Keratinocyte (primary cell): ENCODE measurements around the gene CKAP2. TPM values are rescaled to one million over a fixed set of nuclear protein-coding genes. Genes with fewer than 3 reads are reported as not detected.
"Not testable (repeated sequence)": the region's sequence is repeated elsewhere in the genome, so short reads cannot be mapped to it uniquely, and the experiment has no call there.

Source experiments
- DNase-seq: peaks from one replicate; pipeline ENCODE4 v3.0.0-alpha.2; 2011; ENCODE audit warnings: low read depth, missing footprints, low spot score
- FAIRE-seq: peaks from 2 replicates; lab custom pipeline; 2011; peaks lifted over from hg19 to GRCh38; lab: Jason Lieb, UNC
- H2AFZ ChIP-seq: 2 replicates; pipeline ENCODE4 v1.6.0; 2012; ENCODE audit warnings: low read length, control low read depth, inconsistent platforms; ENCODE audit not compliant: control insufficient read depth
- H3K27ac ChIP-seq: 2 replicates; pipeline ENCODE4 v1.5.1; 2011; ENCODE audit warnings: low read length; ENCODE audit not compliant: control insufficient read depth, insufficient read depth
- H3K27me3 ChIP-seq: 3 replicates; pipeline ENCODE4 v1.6.0; 2011; ENCODE audit warnings: low read length; ENCODE audit not compliant: control insufficient read depth, insufficient read depth; ENCODE audit errors: extremely low read depth
- H3K36me3 ChIP-seq, 2 experiments: 2 replicates in 1 of 2; 3 replicates in 1 of 2; pipeline ENCODE4 v1.5.1; 2011; ENCODE audit warnings: low read length in 2 of 2, mild to moderate bottlenecking in 1 of 2; ENCODE audit not compliant: control insufficient read depth in 2 of 2, insufficient read depth in 2 of 2; ENCODE audit errors: extremely low read depth in 1 of 2
- H3K4me1 ChIP-seq: 3 replicates; pipeline ENCODE4 v1.5.1; 2011; ENCODE audit warnings: low read length; ENCODE audit not compliant: control insufficient read depth, insufficient read depth; ENCODE audit errors: extremely low read depth
- H3K4me2 ChIP-seq: 3 replicates; pipeline ENCODE4 v1.6.0; 2011; ENCODE audit warnings: low read depth, low read length; ENCODE audit not compliant: control insufficient read depth, insufficient read depth; ENCODE audit errors: extremely low read depth
- H3K4me3 ChIP-seq, 3 experiments: fragments of 200-600 bp in 1 of 3; sonication (generic) in 1 of 3; 2 replicates in 2 of 3; 3 replicates in 1 of 3; pipeline ENCODE4 v1.5.1; 2011 to 2016; ENCODE audit warnings: low read length in 3 of 3, mild to moderate bottlenecking in 3 of 3, control low read depth in 2 of 3, inconsistent platforms in 1 of 3, low read depth in 1 of 3, mixed read lengths in 1 of 3, mixed run types in 1 of 3, moderate library complexity in 1 of 3; ENCODE audit not compliant: control insufficient read depth in 2 of 3, insufficient read depth in 2 of 3; ENCODE audit errors: extremely low read depth in 1 of 3
- H3K79me2 ChIP-seq: 2 replicates; pipeline ENCODE4 v1.6.0; 2012; ENCODE audit warnings: low read length; ENCODE audit not compliant: control insufficient read depth, insufficient read depth
- H3K9ac ChIP-seq: 3 replicates; pipeline ENCODE4 v1.6.0; 2011; ENCODE audit warnings: low read length; ENCODE audit not compliant: control insufficient read depth, insufficient read depth; ENCODE audit errors: extremely low read depth
- H3K9me1 ChIP-seq: 3 replicates; pipeline ENCODE4 v1.6.0; 2011; ENCODE audit warnings: low read length; ENCODE audit not compliant: control insufficient read depth, insufficient read depth; ENCODE audit errors: extremely low read depth
- H3K9me3 ChIP-seq: 2 replicates; pipeline ENCODE4 v1.5.1; 2012; ENCODE audit warnings: low read depth, low read length; ENCODE audit not compliant: control insufficient read depth
- H4K20me1 ChIP-seq: 3 replicates; pipeline ENCODE4 v1.6.0; 2011; ENCODE audit warnings: low read length; ENCODE audit not compliant: control insufficient read depth, insufficient read depth; ENCODE audit errors: extremely low read depth
- dilution Hi-C: fragments of 300-500 bp; cut with MboI; formaldehyde crosslinking; loops from one replicate; pipeline ENCODE4 v1.7.0; 2020; ENCODE audit warnings: low sequenced_read_pairs; ENCODE audit not compliant: extremely low pct_ligation_motif_present
- polyA plus RNA-seq, 5 experiments: library from polyadenylated mRNA; depleted of rRNA in 3 of 5; stranded (reverse) in 3 of 5; stranded (forward) in 1 of 5; unstranded in 1 of 5; fragments of >200 nt; gene quantifications; 1 replicate in 1 of 5; 2 replicates in 3 of 5; 3 replicates in 1 of 5; pipeline versions ENCODE4 v1.2.1 to v1.2.3, GENCODE V29; 2011 to 2012; ENCODE audit warnings: missing spikeins in 2 of 5, low read depth in 1 of 5, low replicate concordance in 1 of 5

CKAP2 gene
- polyA plus RNA-seq, 1 donor (not counting 4 experiments of a cell fraction or from before 2014, with no cell fraction given), result 29.7 TPM

DNA sequence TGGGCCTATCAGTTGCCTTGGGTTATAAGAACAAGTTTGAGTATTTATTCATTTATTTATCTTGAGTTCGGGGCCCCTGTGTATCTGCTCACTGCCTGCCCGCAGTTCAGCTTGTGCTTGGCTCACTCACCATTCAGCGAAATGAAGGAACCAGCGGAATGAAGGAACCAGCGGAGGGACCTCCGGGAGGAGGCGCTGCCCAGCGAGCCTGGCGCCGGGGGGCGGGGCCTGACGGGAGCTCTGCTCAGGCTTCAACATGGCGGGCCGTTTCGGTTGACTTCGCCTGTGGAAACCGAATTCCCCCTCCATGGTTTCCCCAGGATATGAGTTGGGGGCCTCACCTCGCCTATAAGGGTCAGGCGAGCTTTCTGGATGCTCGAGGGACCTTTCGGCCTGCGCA, 33.5 kb downstream of the CKAP2 start:
- H3K4me3 ChIP-seq, dilution Hi-C loops, H3K9me1 ChIP-seq, H3K27ac ChIP-seq, H3K79me2 ChIP-seq, H3K36me3 ChIP-seq, H4K20me1 ChIP-seq, H3K4me1 ChIP-seq, H2AFZ ChIP-seq, FAIRE-seq, H3K9ac ChIP-seq, DNase-seq, H3K4me2 ChIP-seq, H3K27me3 ChIP-seq, H3K9me3 ChIP-seq: not testable (repeated sequence)

GRCh38 chr13:52491015-52491414, 35.7 kb downstream of the CKAP2 start:
- FAIRE-seq, H3K79me2 ChIP-seq, DNase-seq, H3K27me3 ChIP-seq, H3K36me3 ChIP-seq, H3K4me3 ChIP-seq, H3K4me2 ChIP-seq, H2AFZ ChIP-seq, H4K20me1 ChIP-seq, H3K9me3 ChIP-seq, H3K27ac ChIP-seq, H3K9me1 ChIP-seq, H3K9ac ChIP-seq, dilution Hi-C loops, H3K4me1 ChIP-seq: not testable (repeated sequence)

DNA sequence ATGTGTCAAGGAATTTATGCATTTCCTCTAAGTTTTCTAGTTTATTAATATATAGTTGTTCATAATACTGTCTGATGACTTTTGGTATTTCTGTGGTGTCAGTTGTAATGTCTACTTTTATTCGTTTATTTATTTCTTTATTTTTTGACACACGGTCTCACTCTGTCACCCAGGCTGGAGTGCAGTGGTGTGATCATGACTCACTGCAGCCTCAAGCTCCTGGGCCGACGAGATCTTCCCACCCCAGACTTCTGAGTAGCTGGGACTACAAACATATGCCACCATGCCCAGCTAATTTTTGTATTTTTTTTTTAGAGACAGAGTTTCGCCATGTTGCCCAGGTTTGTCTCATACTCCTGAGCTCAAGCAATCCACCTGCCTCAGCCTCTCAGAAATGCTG, 39.0 kb downstream of the CKAP2 start:
- not testable (repeated sequence) for FAIRE-seq

GRCh38 chr13:52497979-52498378, 42.7 kb downstream of the CKAP2 start:
- H3K9me1 ChIP-seq, H4K20me1 ChIP-seq, H3K9ac ChIP-seq, H3K4me1 ChIP-seq, DNase-seq, H3K79me2 ChIP-seq, H3K4me2 ChIP-seq, H3K36me3 ChIP-seq, H3K9me3 ChIP-seq, H3K4me3 ChIP-seq, H3K27ac ChIP-seq, dilution Hi-C loops, H3K27me3 ChIP-seq, H2AFZ ChIP-seq: not testable (repeated sequence)
- peak; percentile 46 for FAIRE-seq

More for the DNA sequence above, 39.0 kb downstream of the CKAP2 start:
- H3K4me2 ChIP-seq, H3K79me2 ChIP-seq, DNase-seq, H3K9me3 ChIP-seq, H3K9ac ChIP-seq, H3K27ac ChIP-seq, H3K27me3 ChIP-seq, H3K4me1 ChIP-seq, H3K9me1 ChIP-seq, H3K36me3 ChIP-seq, H4K20me1 ChIP-seq, H3K4me3 ChIP-seq, H2AFZ ChIP-seq, dilution Hi-C loops: not testable (repeated sequence)

DNA sequence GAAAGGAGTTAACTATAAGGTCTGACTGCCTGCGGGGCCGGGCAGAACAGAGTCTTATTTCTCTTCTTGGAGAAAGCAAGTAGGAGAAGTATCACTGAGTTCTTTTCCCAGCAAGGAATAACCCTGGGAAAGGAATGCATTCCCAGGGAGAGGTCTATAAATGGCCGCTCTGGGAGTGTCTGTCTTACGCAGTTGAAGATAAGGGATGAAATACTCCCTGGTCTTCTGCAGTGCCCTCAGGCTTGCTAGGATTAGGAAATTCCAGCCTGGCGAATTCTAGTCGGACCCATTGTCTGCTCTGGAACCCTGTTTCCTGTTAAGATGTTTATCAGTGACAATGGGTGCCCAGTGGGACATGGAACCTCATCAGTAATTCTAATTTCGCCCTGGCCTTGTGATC, 47.0 kb downstream of the CKAP2 start:
- H3K9me3 ChIP-seq, H3K79me2 ChIP-seq, H3K4me2 ChIP-seq, H3K9ac ChIP-seq, FAIRE-seq, H3K27me3 ChIP-seq, H3K27ac ChIP-seq, H4K20me1 ChIP-seq, dilution Hi-C loops, H3K9me1 ChIP-seq, H2AFZ ChIP-seq, H3K4me3 ChIP-seq, H3K36me3 ChIP-seq, DNase-seq, H3K4me1 ChIP-seq: not testable (repeated sequence)
